HFF-Myc (cell line): ENCODE data around the gene LPXN.

ENCODE experiments used
- DNase-seq: peaks from one replicate; pipeline ENCODE4 v3.0.0-alpha.2; 2011; ENCODE audit warnings: low read depth; ENCODE audit errors: extremely low read depth
- H3K4me3 ChIP-seq: replicated peaks from 2 replicates; pipeline ENCODE4 v1.5.1; 2011; ENCODE audit warnings: low read depth, mild to moderate bottlenecking, control low read depth, low read length
- CTCF ChIP-seq: IDR thresholded peaks from 2 replicates; pipeline ENCODE4 v1.5.1; 2012; ENCODE audit warnings: mild to moderate bottlenecking, low read depth, low read length, control low read depth; ENCODE audit errors: missing control alignments

Gene LPXN

GRCh38 chr11:58580311-58580710, 4.7 kb upstream of the LPXN start:
- DNase-seq, result no peak
- no peak for TF ChIP-seq CTCF
- peak overlapping the region; percentile 92 for H3K4me3 ChIP-seq

GRCh38 chr11:58579192-58580129, 3.8 kb upstream of the LPXN start:
- TF ChIP-seq CTCF, result peak; percentile 74
- H3K4me3 ChIP-seq, result peak overlapping the region; percentile 92
- peak; percentile 73 for DNase-seq

GRCh38 chr11:58578635-58579191, 3.1 kb upstream of the LPXN start, which contains the start of gene ZFP91:
Gene ZFP91, plus strand, starts transcription at chr11:58579063. Its CDS starts 219 bp downstream, at chr11:58579282.
- DNase-seq, result peak; percentile 88

GRCh38 chr11:58578136-58578634, 2.5 kb upstream of the LPXN start:
- H3K4me3 ChIP-seq, result peak overlapping the region; percentile 92
- DNase-seq, result peak; percentile 95
- no peak for TF ChIP-seq CTCF

More at GRCh38 chr11:58578635-58579191, 3.1 kb upstream of the LPXN start, which contains the start of gene ZFP91:
- TF ChIP-seq CTCF, result no peak
- peak within 1 kb of the TSS; percentile 92 for H3K4me3 ChIP-seq

- no peak for TF ChIP-seq CTCF
- DNase-seq, result peak; percentile 85
- H3K4me3 ChIP-seq, result peak overlapping the region; percentile 92
These were observed 2.0 kb upstream of the LPXN start for GRCh38 chr11:58577555-58578135.

- DNase-seq, result no peak
- peak; percentile 27 for TF ChIP-seq CTCF
These were observed 1.3 kb upstream of the LPXN start for GRCh38 chr11:58576887-58577471.

More at GRCh38 chr11:58576887-58577471, 1.3 kb upstream of the LPXN start:
- H3K4me3 ChIP-seq, result peak overlapping the region; percentile 92
